Measurements from ENCODE around the gene ELMOD3. TPM values are rescaled to one million over a fixed set of nuclear protein-coding genes. Genes with fewer than 3 reads are reported as not detected.

Gene ELMOD3
- polyA plus RNA-seq, 2 of the 4 experiments (the other 2 are of a cell fraction): 17.8 to 29.9 TPM

- WGBS (ENCODE audit: missing lambda C conversion rate): 91% methylated on average over 10 of the region's 12 CpGs
- Histone ChIP-seq H3K4me3 (no peak overlapping the region), H3K27ac (peak overlapping the region; percentile 62 to 80), H3K4me1 (peaks cover 46% of the 10 kb centered on the region), H3K4me2 (no peak overlapping the region), H3K9me3 (no peaks in the 10 kb centered on the region)
- ChIA-PET POLR2A (interaction anchor here (3.0 to 4.6 kb wide), 2 partner anchors 9 to 110 kb away, joined by 17 to 30 read pairs; partner anchors contain the start of gene MAT2A), CTCF (interaction anchor here (1.0 to 41.9 kb wide), 8 partner anchors 8 to 116 kb away, joined by 3 to 1185 read pairs (median 4); partner anchors contain the start of genes GGCX, MAT2A and SH2D6)
- no peak for ATAC-seq
- DNase-seq (ENCODE audit: low read depth in 1 of 2, low spot score in 1 of 2): no peak
- FAIRE-seq: no peak
- no peak for TF ChIP-seq KDM1A (IDR thresholded peaks at IDR 0.05; ENCODE audit: low read depth)
- TF ChIP-seq SREBF2 (IDR thresholded peaks at IDR 0.05): no peak
These were observed 74.8 kb downstream of the ELMOD3 start for GRCh38 chr2:85429213-85429923.

DNA sequence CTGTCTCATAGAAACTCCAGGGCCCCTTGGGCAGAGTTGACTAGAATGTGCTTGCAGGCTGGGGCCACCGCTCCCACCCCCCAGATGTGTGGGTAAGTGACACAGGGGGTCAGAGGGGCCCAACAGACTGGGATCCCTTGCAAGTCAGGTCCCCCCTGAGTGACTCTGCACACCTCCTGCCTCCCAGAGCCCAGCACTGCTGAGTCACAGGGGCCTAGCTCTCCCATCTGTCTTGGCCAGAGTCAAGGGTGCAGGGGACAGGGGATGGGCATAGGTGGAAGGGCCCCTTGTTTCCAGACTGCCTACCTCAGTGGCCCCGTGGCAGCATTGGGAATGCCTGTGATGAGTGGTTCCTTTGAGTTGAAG lies 75.3 kb downstream of the ELMOD3 start:
- no peak for ATAC-seq
- ChIA-PET POLR2A (interaction anchor here (3.0 to 4.6 kb wide), 2 partner anchors 8 to 110 kb away, joined by 17 to 30 read pairs; partner anchors contain the start of gene MAT2A), CTCF (interaction anchor here (1.0 to 41.9 kb wide), 6 partner anchors 8 to 116 kb away, joined by 3 to 1185 read pairs (median 4); partner anchors contain the start of genes GGCX, MAT2A and SH2D6)

DNA sequence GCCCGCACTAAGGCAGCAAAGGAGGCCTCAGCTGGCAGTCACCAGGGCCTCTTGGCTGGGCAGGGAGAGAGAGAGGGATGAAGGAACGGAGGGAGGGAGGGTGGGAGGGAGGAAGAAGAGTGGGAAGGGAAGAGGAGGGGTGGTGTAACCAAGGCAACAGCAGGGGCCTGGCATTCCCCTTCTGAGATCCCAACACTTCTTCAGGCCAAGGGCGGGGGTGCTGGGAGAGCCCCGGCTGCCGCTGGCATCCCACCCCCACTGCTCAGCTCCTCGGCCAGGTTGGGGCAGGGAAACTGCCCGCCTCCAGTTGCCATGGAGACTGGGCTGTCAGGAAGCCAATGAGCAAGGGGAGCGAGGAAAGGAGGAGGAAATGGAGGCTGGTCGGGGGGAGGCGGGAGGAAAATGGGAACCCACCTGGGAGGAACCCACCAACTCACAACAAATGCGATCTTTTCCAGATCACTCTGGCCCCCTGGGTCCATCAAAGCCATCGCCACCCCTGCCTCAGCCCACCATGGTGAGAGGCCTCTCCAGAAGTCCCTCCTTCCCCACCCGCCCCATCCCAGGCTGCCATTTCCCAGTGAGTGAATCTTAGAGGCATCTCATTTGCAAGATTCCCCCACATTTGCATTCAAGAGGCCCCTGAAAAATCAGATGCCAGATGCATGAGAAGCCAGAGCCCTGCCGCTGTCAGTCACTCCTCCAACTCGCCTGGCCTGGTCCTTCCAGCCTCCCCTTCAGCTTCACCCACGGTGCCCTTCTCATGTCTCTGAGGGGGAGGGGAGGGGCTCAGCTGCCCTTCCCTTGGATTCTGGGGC lies 76.4 kb downstream of the ELMOD3 start:
- ChIA-PET POLR2A (interaction anchor here (1.0 to 4.6 kb wide), 4 partner anchors 9 to 119 kb away, joined by 3 to 30 read pairs (median 4); partner anchors contain the start of gene MAT2A), CTCF (interaction anchor here (0.6 to 41.9 kb wide), 3 partner anchors 9 to 144 kb away, joined by 3 to 1185 read pairs (median 209); partner anchors contain the start of genes GGCX, MAT2A and SH2D6)
- DNase-seq (ENCODE audit: low read depth in 1 of 2, low spot score in 1 of 2) (no peak), ATAC-seq (no peak), FAIRE-seq (no peak)
- no peaks in the 10 kb centered on the region for H3K9me3 ChIP-seq
- no peak overlapping the region for H3K4me3 ChIP-seq
- WGBS (ENCODE audit: missing lambda C conversion rate): 86% methylated on average over 15 of the region's 16 CpGs
- H3K27ac ChIP-seq: peak overlapping the region; percentile 62 to 80; a peak in 5 of 6 replicates
- no peak for TF ChIP-seq POLR2A (IDR thresholded peaks at IDR 0.05; ENCODE audit: low read length)
- TF ChIP-seq MAZ (IDR thresholded peaks at IDR 0.05; ENCODE audit: borderline replicate concordance, low read depth, low read length): no peak
- TF ChIP-seq, protein P1, sequence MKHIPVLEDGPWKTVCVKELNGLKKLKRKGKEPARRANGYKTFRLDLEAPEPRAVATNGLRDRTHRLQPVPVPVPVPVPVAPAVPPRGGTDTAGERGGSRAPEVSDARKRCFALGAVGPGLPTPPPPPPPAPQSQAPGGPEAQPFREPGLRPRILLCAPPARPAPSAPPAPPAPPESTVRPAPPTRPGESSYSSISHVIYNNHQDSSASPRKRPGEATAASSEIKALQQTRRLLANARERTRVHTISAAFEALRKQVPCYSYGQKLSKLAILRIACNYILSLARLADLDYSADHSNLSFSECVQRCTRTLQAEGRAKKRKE (CRISPR knock-in tag; IDR thresholded peaks at IDR 0.05; ENCODE audit: low read depth): no peak
- TF ChIP-seq TFCP2L1 (CRISPR knock-in tag; IDR thresholded peaks at IDR 0.05): no peak
- TF ChIP-seq HOXA7 (CRISPR knock-in tag; IDR thresholded peaks at IDR 0.05): no peak
- no peak for TF ChIP-seq ZNF302 (CRISPR knock-in tag; IDR thresholded peaks at IDR 0.05)
- TF ChIP-seq HOXB5 (CRISPR knock-in tag; IDR thresholded peaks at IDR 0.05): no peak
- TF ChIP-seq KDM1A (IDR thresholded peaks at IDR 0.05; ENCODE audit: low read depth): no peak
- TF ChIP-seq NFE2L2 (conservative IDR thresholded peaks at IDR 0.05; ENCODE audit: low read length): no peak
- no peak for TF ChIP-seq EP300 (IDR thresholded peaks at IDR 0.05)
- TF ChIP-seq NR3C1 (IDR thresholded peaks at IDR 0.05): no peak
- peaks cover 62% of the 10 kb centered on the region for H3K4me1 ChIP-seq
- H3K4me2 ChIP-seq: no peak overlapping the region

More for the DNA sequence above, 75.3 kb downstream of the ELMOD3 start:
- Histone ChIP-seq H3K9me3 (no peaks in the 10 kb centered on the region), H3K4me1 (peaks cover 51% of the 10 kb centered on the region), H3K4me3 (no peak overlapping the region), H3K4me2 (0 out of 3 replicates have a peak overlapping the region, but pooled peaks have one; percentile 4), H3K27ac (peak overlapping the region; percentile 62 to 80)
- no peak for TF ChIP-seq ZFP36 (IDR thresholded peaks at IDR 0.05; ENCODE audit: borderline replicate concordance, partially characterized antibody)
- 75% methylated on average over 2 of the region's 2 CpGs for WGBS (ENCODE audit: missing lambda C conversion rate)
- FAIRE-seq: no peak
- no peak for DNase-seq (ENCODE audit: low read depth in 1 of 2, low spot score in 1 of 2)

- TF ChIP-seq ZC3H11A (IDR thresholded peaks at IDR 0.05) (no peak), FOXS1 (CRISPR knock-in tag; IDR thresholded peaks at IDR 0.05) (no peak), BHLHE40 (IDR thresholded peaks at IDR 0.05; ENCODE audit: low read depth, low read length) (no peak), BCL3 (IDR thresholded peaks at IDR 0.05) (no peak), JUNB (IDR thresholded peaks at IDR 0.05) (no peak)
- TF ChIP-seq, protein P2, sequence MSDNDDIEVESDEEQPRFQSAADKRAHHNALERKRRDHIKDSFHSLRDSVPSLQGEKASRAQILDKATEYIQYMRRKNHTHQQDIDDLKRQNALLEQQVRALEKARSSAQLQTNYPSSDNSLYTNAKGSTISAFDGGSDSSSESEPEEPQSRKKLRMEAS (IDR thresholded peaks at IDR 0.05): no peak
- TF ChIP-seq, protein P3, sequence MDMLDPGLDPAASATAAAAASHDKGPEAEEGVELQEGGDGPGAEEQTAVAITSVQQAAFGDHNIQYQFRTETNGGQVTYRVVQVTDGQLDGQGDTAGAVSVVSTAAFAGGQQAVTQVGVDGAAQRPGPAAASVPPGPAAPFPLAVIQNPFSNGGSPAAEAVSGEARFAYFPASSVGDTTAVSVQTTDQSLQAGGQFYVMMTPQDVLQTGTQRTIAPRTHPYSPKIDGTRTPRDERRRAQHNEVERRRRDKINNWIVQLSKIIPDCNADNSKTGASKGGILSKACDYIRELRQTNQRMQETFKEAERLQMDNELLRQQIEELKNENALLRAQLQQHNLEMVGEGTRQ (IDR thresholded peaks at IDR 0.05): no peak
- CTCF ChIA-PET: interaction anchor here (0.6 to 41.9 kb wide), 3 partner anchors 10 to 143 kb away, joined by 3 to 1185 read pairs (median 209); partner anchors contain the start of genes GGCX, MAT2A and SH2D6
- no peak for FAIRE-seq
- no peak overlapping the region for H3K4me3 ChIP-seq
- POLR2A ChIA-PET: interaction anchor here (0.7 to 4.6 kb wide), 5 partner anchors 10 to 119 kb away, joined by 3 to 30 read pairs (median 4); partner anchors contain the start of gene MAT2A
- ATAC-seq: no peak
- H3K27ac ChIP-seq: peak overlapping the region; percentile 62 to 80; a peak in 5 of 6 replicates
- 89% methylated on average over 10 of the region's 10 CpGs for WGBS (ENCODE audit: missing lambda C conversion rate)
- DNase-seq (ENCODE audit: low read depth in 1 of 2, low spot score in 1 of 2): no peak
- peaks cover 69% of the 10 kb centered on the region for H3K4me1 ChIP-seq
- no peaks in the 10 kb centered on the region for H3K9me3 ChIP-seq
- no peak overlapping the region for H3K4me2 ChIP-seq
These were observed 77.1 kb downstream of the ELMOD3 start for GRCh38 chr2:85431570-85432205.

Measured in A549 (cell line).